Measurements from ENCODE around the gene OMP.

The OMP gene

DNA sequence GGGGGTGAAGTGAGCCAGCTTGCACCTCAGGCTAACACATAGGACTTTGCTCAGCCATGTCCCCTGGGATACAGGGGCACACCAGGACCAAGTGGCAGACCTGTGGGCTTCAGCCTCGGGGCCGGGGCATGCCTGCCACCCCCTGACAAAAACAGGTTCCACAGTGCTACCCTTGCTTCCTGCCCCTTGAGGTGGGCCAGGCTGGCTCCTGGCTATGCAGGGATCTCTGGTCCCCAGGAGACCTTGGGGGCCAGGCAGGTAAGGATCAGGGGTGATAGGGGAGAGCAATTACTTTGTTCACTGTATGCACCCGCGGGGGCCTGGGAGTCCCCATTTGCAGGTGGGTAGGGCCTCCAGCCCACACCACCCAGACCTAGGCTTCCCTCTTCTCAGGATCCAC is 23.1 kb downstream of the OMP start:
- no peak for DNase-seq

- DNase-seq = no peak
These were observed 23.6 kb downstream of the OMP start for GRCh38 chr11:77126156-77126775.

GRCh38 chr11:77126861-77127234 is 24.2 kb downstream of the OMP start:
- DNase-seq = no peak

DNA sequence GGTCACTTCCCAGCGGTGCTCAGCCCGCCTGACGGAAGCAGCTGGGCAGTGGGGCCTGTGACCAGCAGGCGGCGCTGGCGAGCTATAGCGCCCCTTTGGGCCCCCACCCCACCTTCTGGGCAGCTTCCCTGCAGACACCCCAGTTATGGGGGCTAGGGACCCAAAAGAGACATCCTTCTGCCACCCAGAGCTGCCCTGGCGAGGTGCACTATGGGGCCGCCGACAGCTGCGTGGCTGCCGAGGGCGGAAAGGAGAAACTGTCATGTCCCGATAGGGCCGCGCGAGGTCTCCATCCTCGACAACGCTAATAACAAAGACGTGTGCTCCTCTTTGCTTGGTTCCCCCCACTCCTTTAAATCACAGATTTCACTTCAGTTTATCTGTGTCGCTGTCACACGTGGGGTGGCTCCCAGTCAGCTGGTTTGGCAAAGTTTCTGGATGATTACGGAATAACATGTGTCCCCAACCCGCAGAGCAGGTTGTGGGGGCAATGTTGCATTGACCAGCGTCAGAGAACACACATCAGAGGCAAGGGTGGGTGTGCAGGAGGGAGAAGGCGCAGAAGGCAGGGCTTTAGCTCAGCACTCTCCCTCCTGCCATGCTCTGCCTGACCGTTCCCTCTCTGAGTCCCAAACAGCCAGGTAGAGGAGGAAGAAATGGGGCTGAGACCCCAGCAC is 24.7 kb downstream of the OMP start:
- peak; percentile 50 to 51 for DNase-seq

- no peak for DNase-seq
These were observed 25.5 kb downstream of the OMP start, which contains the start of gene MYO7A for GRCh38 chr11:77127920-77128691. MYO7A (plus strand) TSS chr11:77128246; CDS start chr11:77130635, 2,389 bp downstream.

DNA sequence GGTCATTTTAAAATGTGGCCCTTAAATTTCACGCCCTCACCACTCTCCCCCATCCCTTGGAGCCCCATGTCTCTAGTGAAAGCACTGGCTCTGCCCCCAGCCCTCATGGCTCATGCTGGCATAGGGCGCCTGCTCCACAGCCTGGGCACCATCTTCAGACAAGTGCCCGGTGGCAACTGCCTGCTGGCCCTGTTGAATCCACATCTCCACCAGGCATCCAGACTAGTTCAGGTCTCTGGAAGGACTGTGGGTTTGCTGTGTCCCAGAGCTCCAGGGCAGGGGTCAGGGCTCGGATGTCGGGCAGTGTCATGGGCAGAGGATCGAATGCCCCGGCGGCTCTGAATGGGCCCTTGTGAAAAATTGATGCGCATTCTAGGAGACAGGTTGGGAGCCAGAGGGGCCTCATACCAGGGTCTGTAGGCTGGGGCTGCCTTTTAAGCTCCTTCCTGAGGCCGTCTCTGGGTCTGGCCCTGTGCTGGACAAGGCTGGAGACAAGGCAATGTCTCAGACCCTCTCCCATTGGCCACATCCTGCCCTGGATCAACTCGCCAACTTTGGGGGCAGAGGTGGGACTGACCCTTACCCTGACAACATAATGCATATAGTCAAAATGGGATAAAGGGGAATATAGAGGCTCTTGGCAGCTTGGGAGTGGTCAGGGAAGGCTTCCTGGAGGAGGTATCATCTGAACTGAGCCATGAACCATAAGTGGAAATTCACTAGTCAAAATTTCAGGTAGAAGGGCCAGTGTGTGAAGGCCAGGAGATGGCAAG is 26.6 kb downstream of the OMP start:
- no peak for DNase-seq

- DNase-seq = no peak
These were observed 27.5 kb downstream of the OMP start for GRCh38 chr11:77129842-77130756.

- DNase-seq = no peak
These were observed 28.3 kb downstream of the OMP start for GRCh38 chr11:77130763-77131513.

DNA sequence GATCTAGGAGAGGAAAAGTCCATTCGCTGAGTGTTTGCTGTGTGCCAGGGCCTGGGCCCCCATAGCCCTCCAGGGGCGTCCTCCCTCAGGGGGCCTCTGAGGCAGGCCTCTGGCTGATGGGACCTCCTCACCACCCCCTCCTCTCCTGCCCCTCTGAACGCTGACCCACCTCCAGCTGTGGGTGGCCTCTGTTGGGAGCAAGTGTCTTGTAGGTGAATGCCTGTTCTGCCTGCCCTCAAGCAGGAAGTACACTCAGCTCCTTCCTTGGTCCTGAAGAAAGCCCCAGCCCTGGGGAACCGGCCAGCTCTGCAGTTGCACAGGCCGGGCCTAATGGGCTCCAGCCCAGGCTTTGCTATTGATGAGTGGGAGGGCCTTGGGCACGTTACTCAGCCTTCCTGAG is 28.9 kb downstream of the OMP start:
- DNase-seq = no peak

GRCh38 chr11:77135069-77135468 is 32.4 kb downstream of the OMP start:
- DNase-seq = no peak

- DNase-seq = no peak
These were observed 33.4 kb downstream of the OMP start for GRCh38 chr11:77136074-77136473.

- DNase-seq = no peak
These were observed 34.3 kb downstream of the OMP start for GRCh38 chr11:77136784-77137420.

DNA sequence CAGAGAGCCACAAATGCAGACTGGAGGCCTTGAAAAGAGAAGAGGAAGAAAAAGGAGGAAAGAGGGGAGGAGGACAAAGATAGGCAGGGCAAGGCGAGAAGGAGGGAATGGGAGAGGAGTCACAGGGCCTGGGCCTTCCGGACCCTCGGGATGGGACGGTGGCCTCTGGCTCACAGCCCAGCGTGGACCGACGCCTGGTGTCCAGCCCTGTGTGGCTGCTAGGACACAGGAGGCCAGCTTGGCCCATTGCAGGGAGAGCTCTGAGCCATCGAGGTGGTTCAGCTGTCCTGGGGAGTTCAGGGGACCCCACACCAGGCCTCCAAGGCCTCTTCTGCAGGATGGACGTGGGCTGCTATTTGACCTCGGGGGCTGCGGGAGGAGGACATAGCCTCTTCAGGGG is 34.8 kb downstream of the OMP start:
- DNase-seq = no peak

DNA sequence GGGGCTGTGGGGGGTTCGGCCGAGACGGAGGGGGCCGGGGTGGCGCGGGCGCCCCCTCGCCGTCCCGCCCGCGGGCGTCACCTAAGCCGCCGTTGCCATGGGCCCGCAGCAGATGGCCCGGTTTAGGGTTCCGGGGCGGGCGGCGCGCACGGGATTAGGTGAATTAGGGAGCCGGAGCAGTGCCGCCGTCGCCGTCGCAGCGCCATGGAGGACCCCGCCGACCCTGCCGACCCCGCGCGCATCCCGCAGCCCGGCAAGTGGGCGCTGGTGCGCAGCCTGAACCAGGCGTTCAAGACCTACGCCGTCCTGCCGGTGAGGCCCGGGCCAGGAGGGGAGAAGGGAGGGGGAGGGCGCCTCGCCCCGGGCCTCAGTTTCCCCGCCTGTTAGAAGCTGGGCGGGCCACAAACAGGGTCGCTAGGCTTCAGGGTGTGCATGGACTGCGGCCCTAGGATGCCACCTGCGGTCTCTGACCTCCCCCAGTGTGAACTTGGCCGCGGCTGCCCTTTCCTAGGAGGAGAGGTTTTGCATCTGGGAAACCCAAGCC is 35.5 kb downstream of the OMP start:
- no peak for DNase-seq

GRCh38 chr11:77139201-77139600 is 36.6 kb downstream of the OMP start:
- no peak for DNase-seq

- no peak for DNase-seq
These were observed 37.7 kb downstream of the OMP start for GRCh38 chr11:77140231-77140851.

GRCh38 chr11:77141034-77141433 is 38.4 kb downstream of the OMP start:
- DNase-seq = no peak

- DNase-seq = no peak
These were observed 38.8 kb downstream of the OMP start for GRCh38 chr11:77141475-77141874.

- no peak for DNase-seq
These were observed 39.7 kb downstream of the OMP start for GRCh38 chr11:77142091-77142975.
